ENCODE data around the gene VKORC1L1. TPM values are rescaled to one million over a fixed set of nuclear protein-coding genes. Genes with fewer than 3 reads are reported as not detected.
"Not testable (repeated sequence)": the region's sequence is repeated elsewhere in the genome, so short reads cannot be mapped to it uniquely, and the experiment has no call there.

VKORC1L1 gene
- total RNA-seq (6.0 TPM), polyA plus RNA-seq (8.5 TPM)
- long read RNA-seq, donor 1, full-length matches to known transcripts: 1 of 1 reads
- long read RNA-seq, donor 1, partial matches to known transcripts: 0 of 1 reads
- long read RNA-seq, donor 1, other reads (novel, unspliced or antisense): 0 of 1 reads
- long read RNA-seq, donor 2: 0 reads
- long read RNA-seq, donor 3, full-length matches to known transcripts: 15 of 15 reads
- long read RNA-seq, donor 3, partial matches to known transcripts: 0 of 15 reads
- long read RNA-seq, donor 3, other reads (novel, unspliced or antisense): 0 of 15 reads
- long read RNA-seq, donor 4, full-length matches to known transcripts: 7 of 7 reads
- long read RNA-seq, donor 4, partial matches to known transcripts: 0 of 7 reads
- long read RNA-seq, donor 4, other reads (novel, unspliced or antisense): 0 of 7 reads
- long read RNA-seq, donor 5, full-length matches to known transcripts: 20 of 20 reads
- long read RNA-seq, donor 5, partial matches to known transcripts: 0 of 20 reads
- long read RNA-seq, donor 5, other reads (novel, unspliced or antisense): 0 of 20 reads
- long read RNA-seq, donor 6, full-length matches to known transcripts: 13 of 13 reads
- long read RNA-seq, donor 6, partial matches to known transcripts: 0 of 13 reads
- long read RNA-seq, donor 6, other reads (novel, unspliced or antisense): 0 of 13 reads
- long read RNA-seq, donor 7, full-length matches to known transcripts: 15 of 15 reads
- long read RNA-seq, donor 7, partial matches to known transcripts: 0 of 15 reads
- long read RNA-seq, donor 7, other reads (novel, unspliced or antisense): 0 of 15 reads
- long read RNA-seq, donor 8, full-length matches to known transcripts: 7 of 7 reads
- long read RNA-seq, donor 8, partial matches to known transcripts: 0 of 7 reads
- long read RNA-seq, donor 8, other reads (novel, unspliced or antisense): 0 of 7 reads
- long read RNA-seq, donor 9, full-length matches to known transcripts: 5 of 5 reads
- long read RNA-seq, donor 9, partial matches to known transcripts: 0 of 5 reads
- long read RNA-seq, donor 9, other reads (novel, unspliced or antisense): 0 of 5 reads
- long read RNA-seq, donor 10, full-length matches to known transcripts: 6 of 6 reads
- long read RNA-seq, donor 10, partial matches to known transcripts: 0 of 6 reads
- long read RNA-seq, donor 10, other reads (novel, unspliced or antisense): 0 of 6 reads

- Histone ChIP-seq H3K9me3 (ENCODE audit: control insufficient read depth in 2 of 2, insufficient read depth in 1 of 2, low read length in 1 of 2) (no peaks in the 10 kb centered on the region), H3K27me3 (ENCODE audit: control insufficient read depth in 2 of 2, insufficient read depth in 1 of 2, low read length in 1 of 2) (no peaks in the 10 kb centered on the region), H3K27ac (ENCODE audit: low read depth in 1 of 2, low read length in 1 of 2) (peak within 1 kb of the TSS; percentile 47 to 70), H3K4me1 (ENCODE audit: control insufficient read depth in 2 of 2, insufficient read depth in 2 of 2, low read length in 2 of 2) (peaks cover 0 to 2% of the 10 kb centered on the region in 2 donors), H3K4me3 (ENCODE audit: low read length in 2 of 2) (peak within 1 kb of the TSS; percentile 73 to 74), H3K36me3 (ENCODE audit: control insufficient read depth in 2 of 2, insufficient read depth in 2 of 2, low read length in 1 of 2) (no peaks in the 10 kb centered on the region)
- DNase-seq (ENCODE audit: low read depth in 6 of 9, low spot score in 9 of 9): peak; percentile 34 to 94 (median 85)
- WGBS: under 1% methylated on average over 94 of the region's 94 CpGs
These were observed at the start of gene VKORC1L1 for GRCh38 chr7:65872776-65873581. Gene VKORC1L1 (plus strand): TSS chr7:65873074. CDS start chr7:65873372, 298 bp downstream.

GRCh38 chr7:65827366-65827765, 45.5 kb upstream of the VKORC1L1 start:
- no peak for DNase-seq (ENCODE audit: low read depth in 6 of 9, low spot score in 9 of 9)
- no peak overlapping the region for H3K4me3 ChIP-seq (ENCODE audit: low read length in 2 of 2)
- no peaks in the 10 kb centered on the region for H3K4me1 ChIP-seq (ENCODE audit: control insufficient read depth in 2 of 2, insufficient read depth in 2 of 2, low read length in 2 of 2)
- no peaks in the 10 kb centered on the region for H3K36me3 ChIP-seq (ENCODE audit: control insufficient read depth in 2 of 2, insufficient read depth in 2 of 2, low read length in 1 of 2)
- WGBS: 98% methylated on average over 6 of the region's 6 CpGs
- H3K9me3 ChIP-seq (ENCODE audit: control insufficient read depth in 2 of 2, insufficient read depth in 1 of 2, low read length in 1 of 2): no peaks in the 10 kb centered on the region
- no peaks in the 10 kb centered on the region for H3K27me3 ChIP-seq (ENCODE audit: control insufficient read depth in 2 of 2, insufficient read depth in 1 of 2, low read length in 1 of 2)
- H3K27ac ChIP-seq (ENCODE audit: low read depth in 1 of 2, low read length in 1 of 2): no peak overlapping the region

GRCh38 chr7:65832281-65832680, 40.6 kb upstream of the VKORC1L1 start:
- H3K27ac ChIP-seq (ENCODE audit: low read depth in 1 of 2, low read length in 1 of 2): no peak overlapping the region
- WGBS: 95% methylated on average over 2 of the region's 2 CpGs
- H3K27me3 ChIP-seq (ENCODE audit: control insufficient read depth in 2 of 2, insufficient read depth in 1 of 2, low read length in 1 of 2): no peaks in the 10 kb centered on the region
- no peaks in the 10 kb centered on the region for H3K9me3 ChIP-seq (ENCODE audit: control insufficient read depth in 2 of 2, insufficient read depth in 1 of 2, low read length in 1 of 2)
- no peaks in the 10 kb centered on the region for H3K4me1 ChIP-seq (ENCODE audit: control insufficient read depth in 2 of 2, insufficient read depth in 2 of 2, low read length in 2 of 2)
- peak in 4 of 9 donors; percentile 2 to 24 (median 14) for DNase-seq (ENCODE audit: low read depth in 6 of 9, low spot score in 9 of 9)
- no peak overlapping the region for H3K4me3 ChIP-seq (ENCODE audit: low read length in 2 of 2)
- no peaks in the 10 kb centered on the region for H3K36me3 ChIP-seq (ENCODE audit: control insufficient read depth in 2 of 2, insufficient read depth in 2 of 2, low read length in 1 of 2)

- 100% methylated on average over 3 of the region's 3 CpGs for WGBS
- not testable (repeated sequence) for H3K27me3 ChIP-seq (ENCODE audit: control insufficient read depth in 2 of 2, insufficient read depth in 1 of 2, low read length in 1 of 2); H3K27ac ChIP-seq (ENCODE audit: low read depth in 1 of 2, low read length in 1 of 2); DNase-seq (ENCODE audit: low read depth in 6 of 9, low spot score in 9 of 9); H3K4me1 ChIP-seq (ENCODE audit: control insufficient read depth in 2 of 2, insufficient read depth in 2 of 2, low read length in 2 of 2); H3K9me3 ChIP-seq (ENCODE audit: control insufficient read depth in 2 of 2, insufficient read depth in 1 of 2, low read length in 1 of 2); H3K4me3 ChIP-seq (ENCODE audit: low read length in 2 of 2); H3K36me3 ChIP-seq (ENCODE audit: control insufficient read depth in 2 of 2, insufficient read depth in 2 of 2, low read length in 1 of 2)
These were observed 36.2 kb upstream of the VKORC1L1 start for GRCh38 chr7:65836684-65837083.

- not testable (repeated sequence) for DNase-seq (ENCODE audit: low read depth in 6 of 9, low spot score in 9 of 9); H3K4me3 ChIP-seq (ENCODE audit: low read length in 2 of 2); H3K36me3 ChIP-seq (ENCODE audit: control insufficient read depth in 2 of 2, insufficient read depth in 2 of 2, low read length in 1 of 2); H3K27me3 ChIP-seq (ENCODE audit: control insufficient read depth in 2 of 2, insufficient read depth in 1 of 2, low read length in 1 of 2); H3K4me1 ChIP-seq (ENCODE audit: control insufficient read depth in 2 of 2, insufficient read depth in 2 of 2, low read length in 2 of 2); H3K27ac ChIP-seq (ENCODE audit: low read depth in 1 of 2, low read length in 1 of 2); H3K9me3 ChIP-seq (ENCODE audit: control insufficient read depth in 2 of 2, insufficient read depth in 1 of 2, low read length in 1 of 2)
- WGBS: 97% methylated on average over 5 of the region's 5 CpGs
These were observed 35.3 kb upstream of the VKORC1L1 start for GRCh38 chr7:65837541-65837956.

GRCh38 chr7:65839846-65840245, 33.0 kb upstream of the VKORC1L1 start:
- 95% methylated on average over 6 of the region's 6 CpGs for WGBS
- no peak for DNase-seq (ENCODE audit: low read depth in 6 of 9, low spot score in 9 of 9)

GRCh38 chr7:65840446-65840845, 32.4 kb upstream of the VKORC1L1 start:
- Histone ChIP-seq H3K4me1 (ENCODE audit: control insufficient read depth in 2 of 2, insufficient read depth in 2 of 2, low read length in 2 of 2) (no peaks in the 10 kb centered on the region), H3K4me3 (ENCODE audit: low read length in 2 of 2) (no peak overlapping the region), H3K27me3 (ENCODE audit: control insufficient read depth in 2 of 2, insufficient read depth in 1 of 2, low read length in 1 of 2) (no peaks in the 10 kb centered on the region), H3K27ac (ENCODE audit: low read depth in 1 of 2, low read length in 1 of 2) (no peak overlapping the region), H3K9me3 (ENCODE audit: control insufficient read depth in 2 of 2, insufficient read depth in 1 of 2, low read length in 1 of 2) (no peaks in the 10 kb centered on the region), H3K36me3 (ENCODE audit: control insufficient read depth in 2 of 2, insufficient read depth in 2 of 2, low read length in 1 of 2) (no peaks in the 10 kb centered on the region)
- DNase-seq (ENCODE audit: low read depth in 6 of 9, low spot score in 9 of 9): peak in 1 of 9 donors; percentile 21
- WGBS: 98% methylated on average over 4 of the region's 4 CpGs

More at GRCh38 chr7:65839846-65840245, 33.0 kb upstream of the VKORC1L1 start:
- Histone ChIP-seq H3K4me1 (ENCODE audit: control insufficient read depth in 2 of 2, insufficient read depth in 2 of 2, low read length in 2 of 2) (no peaks in the 10 kb centered on the region), H3K27ac (ENCODE audit: low read depth in 1 of 2, low read length in 1 of 2) (no peak overlapping the region), H3K36me3 (ENCODE audit: control insufficient read depth in 2 of 2, insufficient read depth in 2 of 2, low read length in 1 of 2) (no peaks in the 10 kb centered on the region), H3K4me3 (ENCODE audit: low read length in 2 of 2) (no peak overlapping the region), H3K9me3 (ENCODE audit: control insufficient read depth in 2 of 2, insufficient read depth in 1 of 2, low read length in 1 of 2) (no peaks in the 10 kb centered on the region), H3K27me3 (ENCODE audit: control insufficient read depth in 2 of 2, insufficient read depth in 1 of 2, low read length in 1 of 2) (no peaks in the 10 kb centered on the region)

GRCh38 chr7:65843616-65844015, 29.3 kb upstream of the VKORC1L1 start:
- not testable (repeated sequence) for H3K36me3 ChIP-seq (ENCODE audit: control insufficient read depth in 2 of 2, insufficient read depth in 2 of 2, low read length in 1 of 2); H3K4me3 ChIP-seq (ENCODE audit: low read length in 2 of 2); H3K9me3 ChIP-seq (ENCODE audit: control insufficient read depth in 2 of 2, insufficient read depth in 1 of 2, low read length in 1 of 2); H3K27me3 ChIP-seq (ENCODE audit: control insufficient read depth in 2 of 2, insufficient read depth in 1 of 2, low read length in 1 of 2); H3K4me1 ChIP-seq (ENCODE audit: control insufficient read depth in 2 of 2, insufficient read depth in 2 of 2, low read length in 2 of 2); H3K27ac ChIP-seq (ENCODE audit: low read depth in 1 of 2, low read length in 1 of 2); DNase-seq (ENCODE audit: low read depth in 6 of 9, low spot score in 9 of 9)

Data from thymus (tissue), 14 donors.